MCF 10A (cell line): ENCODE results near the gene ASB1. TPM values are rescaled to one million over a fixed set of nuclear protein-coding genes. Genes with fewer than 3 reads are reported as not detected.

Experiments
- BruUV-seq: library from RNA; stranded (reverse); fragments of 400-500 nt; replicated peaks from 2 replicates; lab custom pipeline; 2021; lab: Mats Ljungman, UMichigan
- CTCF ChIA-PET: fragments of 300-600 bp; sonication (Branson Sonifier 250); formaldehyde crosslinking; extraction: SDS; loops from one replicate; lab custom pipeline; 2021; ENCODE audit warnings: antibody characterized with exemption, inconsistent platforms; lab: Yijun Ruan, JAX
- POLR2A ChIA-PET: fragments of 300-600, 350-650 bp; sonication (Branson Sonifier 250); formaldehyde crosslinking; extraction: SDS; loops from one replicate; lab custom pipeline; 2020; ENCODE audit warnings: antibody characterized with exemption, inconsistent platforms; lab: Yijun Ruan, JAX
- DNase-seq: peaks from one replicate; pipeline ENCODE4 v3.0.0-alpha.2; 2018; ENCODE audit not compliant: unreplicated experiment
- H3K27ac Mint-ChIP-seq: one replicate; pipeline ENCODE4 v1.8.0; 2022; ENCODE audit warnings: mild to moderate bottlenecking, low read depth, mixed read lengths; ENCODE audit not compliant: unreplicated experiment
- H3K27me3 Mint-ChIP-seq: one replicate; pipeline ENCODE4 v1.8.0; 2022; ENCODE audit warnings: mixed read lengths; ENCODE audit not compliant: insufficient read depth, unreplicated experiment
- H3K36me3 Mint-ChIP-seq: one replicate; pipeline ENCODE4 v1.8.0; 2022; ENCODE audit warnings: mild to moderate bottlenecking, moderate library complexity, mixed read lengths; ENCODE audit not compliant: insufficient read depth, unreplicated experiment
- H3K4me1 Mint-ChIP-seq: one replicate; pipeline ENCODE4 v1.8.0; 2022; ENCODE audit warnings: mixed read lengths; ENCODE audit not compliant: insufficient read depth, unreplicated experiment
- H3K4me3 Mint-ChIP-seq: one replicate; pipeline ENCODE4 v1.8.0; 2022; ENCODE audit warnings: mild to moderate bottlenecking, moderate library complexity, mixed read lengths; ENCODE audit not compliant: unreplicated experiment
- H3K9me3 Mint-ChIP-seq: one replicate; pipeline ENCODE4 v1.8.0; 2022; ENCODE audit warnings: mixed read lengths; ENCODE audit not compliant: unreplicated experiment
- CTCF ChIP-seq: fragments of 200-600 bp; IDR thresholded peaks from one replicate; pipeline ENCODE4 v1.8.0; 2022; ENCODE audit warnings: antibody characterized with exemption, mild to moderate bottlenecking; ENCODE audit not compliant: unreplicated experiment
- intact Hi-C: fragments of 100-400 bp; cut with micrococcal nuclease; formaldehyde crosslinking; loops from 2 replicates; pipeline ENCODE4 v1.14.1; 2022
- total RNA-seq: library from RNA; stranded (reverse); gene quantifications from 2 replicates; pipeline ENCODE4 v1.2.3, GENCODE V29; 2022

Gene ASB1
- total RNA-seq, 1 experiment from 2014 or later, result 104 TPM

DNA sequence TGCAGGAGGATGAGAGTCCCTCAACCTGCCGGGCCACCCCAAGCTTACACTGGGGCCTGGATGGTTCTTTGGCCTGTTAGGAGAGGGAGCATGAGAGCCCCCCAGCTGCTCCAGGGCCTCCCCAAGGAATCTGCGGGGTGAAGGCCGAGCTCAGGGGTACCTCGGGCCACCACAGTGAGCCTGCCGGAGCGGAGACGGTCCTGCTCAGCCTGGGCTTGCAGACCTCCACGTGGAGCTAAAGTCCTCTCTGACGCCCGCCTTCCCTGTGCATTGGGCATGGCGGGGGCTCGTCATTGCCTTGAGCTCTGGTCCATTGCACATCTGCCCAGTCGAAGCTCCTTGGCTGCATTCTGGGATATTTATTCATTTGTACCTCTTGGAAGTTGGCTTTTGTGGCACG is 62.7 kb downstream of the ASB1 start:
- no TSS peak for BruUV-seq
- no peaks in the 10 kb centered on the region for H3K27me3 Mint-ChIP-seq
- H3K9me3 Mint-ChIP-seq, result no peaks in the 10 kb centered on the region
- H3K27ac Mint-ChIP-seq, result no peak overlapping the region
- H3K36me3 Mint-ChIP-seq, result no peaks in the 10 kb centered on the region
- ChIA-PET POLR2A (interaction anchor here (0.7 kb wide), 1 partner anchor 88 kb away, joined by 3 read pairs; no protein-coding TSS in a partner anchor), CTCF (interaction anchor here (0.6 to 1.0 kb wide), 2 partner anchors 12 to 87 kb away, joined by 3 read pairs; no protein-coding TSS in a partner anchor)
- no peak for DNase-seq
- TF ChIP-seq CTCF, result no peak
- intact Hi-C loops, result no loop called here
- no peak overlapping the region for H3K4me3 Mint-ChIP-seq
- H3K4me1 Mint-ChIP-seq, result no peaks in the 10 kb centered on the region

GRCh38 chr2:238489896-238490295 is 63.2 kb downstream of the ASB1 start:
- no peaks in the 10 kb centered on the region for H3K4me1 Mint-ChIP-seq
- CTCF ChIA-PET, result interaction anchor here (0.7 to 1.0 kb wide), 2 partner anchors 12 to 829 kb away, joined by 3 read pairs; no protein-coding TSS in a partner anchor
- H3K36me3 Mint-ChIP-seq, result no peaks in the 10 kb centered on the region
- intact Hi-C loops, result no loop called here
- no peak overlapping the region for H3K27ac Mint-ChIP-seq
- BruUV-seq, result no TSS peak
- POLR2A ChIA-PET, result no interaction called here
- no peak overlapping the region for H3K4me3 Mint-ChIP-seq
- no peak for TF ChIP-seq CTCF
- H3K27me3 Mint-ChIP-seq, result no peaks in the 10 kb centered on the region
- H3K9me3 Mint-ChIP-seq, result no peaks in the 10 kb centered on the region
- DNase-seq, result no peak

GRCh38 chr2:238492840-238493239 is 66.1 kb downstream of the ASB1 start:
- BruUV-seq, result no TSS peak
- Mint-ChIP-seq H3K4me1 (no peaks in the 10 kb centered on the region), H3K9me3 (no peaks in the 10 kb centered on the region), H3K36me3 (no peaks in the 10 kb centered on the region), H3K27ac (no peak overlapping the region), H3K4me3 (no peak overlapping the region), H3K27me3 (peaks cover 14% of the 10 kb centered on the region)
- TF ChIP-seq CTCF, result no peak
- no peak for DNase-seq
- POLR2A ChIA-PET, result no interaction called here
- CTCF ChIA-PET, result interaction anchor here (0.9 to 1.3 kb wide), 2 partner anchors 21 to 27 kb away, joined by 3 to 7 read pairs; no protein-coding TSS in a partner anchor
- intact Hi-C loops, result no loop called here

- intact Hi-C loops, result no loop called here
- H3K4me1 Mint-ChIP-seq, result no peaks in the 10 kb centered on the region
- H3K27me3 Mint-ChIP-seq, result peaks cover 14% of the 10 kb centered on the region
- H3K36me3 Mint-ChIP-seq, result no peaks in the 10 kb centered on the region
- no peak overlapping the region for H3K27ac Mint-ChIP-seq
- BruUV-seq, result no TSS peak
- no peak overlapping the region for H3K4me3 Mint-ChIP-seq
- DNase-seq, result no peak
- TF ChIP-seq CTCF, result no peak
- ChIA-PET CTCF (interaction anchor here (0.9 to 1.3 kb wide), 2 partner anchors 21 to 26 kb away, joined by 3 to 7 read pairs; no protein-coding TSS in a partner anchor), POLR2A (no interaction called here)
- no peaks in the 10 kb centered on the region for H3K9me3 Mint-ChIP-seq
Measured at GRCh38 chr2:238493411-238493810, 66.7 kb downstream of the ASB1 start.
